Neural cell (in vitro differentiated cells): ENCODE results near the gene RUVBL1. TPM values are rescaled to one million over a fixed set of nuclear protein-coding genes. Genes with fewer than 3 reads are reported as not detected.

Source experiments
- H2AFZ ChIP-seq: fragments of 200-600, 300-800 bp; sonication (generic), shearing (Covaris generic); 2 replicates; pipeline ENCODE4 v1.6.0; 2014; ENCODE audit warnings: low read depth, mild to moderate bottlenecking, antibody characterized with exemption, low read length, moderate library complexity
- H3F3A ChIP-seq: fragments of 200-600 bp; shearing (Covaris generic); 2 replicates; pipeline ENCODE4 v1.6.1; 2016; ENCODE audit warnings: mild to moderate bottlenecking, moderate library complexity, mixed read lengths, antibody characterized with exemption, low read length; ENCODE audit not compliant: insufficient read depth, poor library complexity, severe bottlenecking
- H3K27ac ChIP-seq: fragments of 200-600, 300-800 bp; sonication (generic), shearing (Covaris generic); 2 replicates; pipeline ENCODE4 v1.5.1; 2014; ENCODE audit warnings: mild to moderate bottlenecking, low read length, moderate library complexity
- H3K27me3 ChIP-seq: fragments of 300-800, 200-600 bp; sonication (generic), shearing (Covaris generic); 2 replicates; pipeline ENCODE4 v1.6.0; 2014; ENCODE audit warnings: mild to moderate bottlenecking, low read depth, low read length, moderate library complexity; ENCODE audit not compliant: insufficient read depth
- H3K36me3 ChIP-seq: fragments of 300-800, 200-600 bp; sonication (generic), shearing (Covaris generic); 2 replicates; pipeline ENCODE4 v1.5.1; 2014; ENCODE audit warnings: mild to moderate bottlenecking, antibody characterized with exemption, low read length, moderate library complexity; ENCODE audit not compliant: insufficient read depth
- H3K4me2 ChIP-seq: fragments of 300-800, 200-600 bp; sonication (generic), shearing (Covaris generic); 2 replicates; pipeline ENCODE4 v1.6.0; 2014; ENCODE audit warnings: mild to moderate bottlenecking, low read length
- H3K4me3 ChIP-seq: fragments of 300-800, 200-600 bp; sonication (generic), shearing (Covaris generic); 2 replicates; pipeline ENCODE4 v1.5.1; 2014; ENCODE audit warnings: mild to moderate bottlenecking, low read length, moderate library complexity
- H3K79me2 ChIP-seq: fragments of 200-600 bp; shearing (Covaris generic); replicated peaks from 2 replicates; pipeline ENCODE4 v1.6.0; 2014; ENCODE audit warnings: mild to moderate bottlenecking, low read length, moderate library complexity; ENCODE audit not compliant: insufficient read depth
- H3K9ac ChIP-seq: fragments of 300-800, 200-600 bp; sonication (generic), shearing (Covaris generic); 2 replicates; pipeline ENCODE4 v1.6.1; 2016; ENCODE audit warnings: mild to moderate bottlenecking, low read length, mixed read lengths
- H3K9me2 ChIP-seq: fragments of 200-600 bp; shearing (Covaris generic); 2 replicates; pipeline ENCODE4 v1.6.1; 2016; ENCODE audit warnings: mild to moderate bottlenecking, low read length, mixed read lengths; ENCODE audit not compliant: insufficient read depth
- H3K9me3 ChIP-seq: fragments of 200-600, 300-800 bp; sonication (generic), shearing (Covaris generic); 2 replicates; pipeline ENCODE4 v1.6.1; 2016; ENCODE audit warnings: mild to moderate bottlenecking, mixed run types, low read length, moderate library complexity, mixed read lengths
- H4K20me1 ChIP-seq: fragments of 200-600 bp; shearing (Covaris generic); 2 replicates; pipeline ENCODE4 v1.6.1; 2016; ENCODE audit warnings: mild to moderate bottlenecking, mixed run types; ENCODE audit not compliant: insufficient read depth
- CTCF ChIP-seq: fragments of 450-650 bp; IDR thresholded peaks from 2 replicates; pipeline ENCODE4 v1.5.1; 2014; ENCODE audit warnings: antibody characterized with exemption, mild to moderate bottlenecking, moderate library complexity; ENCODE audit not compliant: poor library complexity, severe bottlenecking
- EP300 ChIP-seq: fragments of 450-650 bp; conservative IDR thresholded peaks from 2 replicates; pipeline ENCODE4 v1.6.1; 2014; ENCODE audit warnings: antibody characterized with exemption, mild to moderate bottlenecking, moderate library complexity; ENCODE audit not compliant: poor library complexity, severe bottlenecking
- EZH2 ChIP-seq: fragments of 200-600, 300-800 bp; shearing (Covaris generic), sonication (generic); IDR thresholded peaks from 2 replicates; pipeline ENCODE4 v1.6.1; 2014; ENCODE audit warnings: antibody characterized with exemption, low read length, borderline replicate concordance, mild to moderate bottlenecking; ENCODE audit not compliant: insufficient read depth, poor library complexity, severe bottlenecking
- MXI1 ChIP-seq: fragments of 450-650 bp; conservative IDR thresholded peaks from 2 replicates; pipeline ENCODE4 v1.6.1; 2014; ENCODE audit warnings: antibody characterized with exemption, mild to moderate bottlenecking; ENCODE audit not compliant: poor library complexity, severe bottlenecking
- POLR2AphosphoS5 ChIP-seq: IDR thresholded peaks from 2 replicates; pipeline ENCODE4 v1.6.1; 2012
- RAD21 ChIP-seq: fragments of 450-650 bp; conservative IDR thresholded peaks from 2 replicates; pipeline ENCODE4 v1.6.1; 2014; ENCODE audit warnings: antibody characterized with exemption, mild to moderate bottlenecking, moderate library complexity
- REST ChIP-seq: IDR thresholded peaks from 2 replicates; pipeline ENCODE4 v1.6.1; 2012; ENCODE audit warnings: borderline replicate concordance
- SMC3 ChIP-seq: fragments of 450-650 bp; conservative IDR thresholded peaks from 2 replicates; pipeline ENCODE4 v1.6.1; 2014; ENCODE audit warnings: antibody characterized with exemption, mild to moderate bottlenecking, moderate library complexity; ENCODE audit not compliant: poor library complexity
- TAF1 ChIP-seq: IDR thresholded peaks from 2 replicates; pipeline ENCODE4 v1.6.1; 2012; ENCODE audit warnings: low read depth
- polyA plus RNA-seq: library from polyadenylated mRNA; depleted of rRNA; stranded (reverse); fragments of >200 nt; gene quantifications from 2 replicates; pipeline ENCODE4 v1.2.3, GENCODE V29; 2014

Gene RUVBL1
- polyA plus RNA-seq, 1 donor from 2014 or later, result 83.3 TPM

GRCh38 chr3:128128251-128128650 lies 4.6 kb upstream of the RUVBL1 start:
- Histone ChIP-seq H3K36me3 (no peaks in the 10 kb centered on the region), H3K79me2 (peaks cover under 1% of the 10 kb centered on the region), H3K27me3 (no peaks in the 10 kb centered on the region), H2AFZ (no peak overlapping the region), H3K9me2 (no peaks in the 10 kb centered on the region), H3K9ac (no peak overlapping the region), H3K4me3 (no peak overlapping the region), H3K9me3 (no peaks in the 10 kb centered on the region), H3F3A (peaks cover 7% of the 10 kb centered on the region), H3K27ac (no peak overlapping the region), H4K20me1 (no peaks in the 10 kb centered on the region), H3K4me2 (no peak overlapping the region)
- TF ChIP-seq RAD21 (no peak), TAF1 (no peak), POLR2AphosphoS5 (no peak), EZH2 (no peak), REST (no peak), SMC3 (no peak), MXI1 (no peak), CTCF (no peak), EP300 (no peak)

- H3K4me2 ChIP-seq, result no peak overlapping the region
- H3K4me3 ChIP-seq, result no peak overlapping the region
- no peaks in the 10 kb centered on the region for H3K36me3 ChIP-seq
- H3K9me3 ChIP-seq, result no peaks in the 10 kb centered on the region
- H3K9me2 ChIP-seq, result no peaks in the 10 kb centered on the region
- H3K27me3 ChIP-seq, result no peaks in the 10 kb centered on the region
- H3K27ac ChIP-seq, result no peak overlapping the region
- peaks cover 7% of the 10 kb centered on the region for H3F3A ChIP-seq
- H4K20me1 ChIP-seq, result no peaks in the 10 kb centered on the region
- peaks cover 7% of the 10 kb centered on the region for H3K79me2 ChIP-seq
- H2AFZ ChIP-seq, result no peak overlapping the region
- H3K9ac ChIP-seq, result no peak overlapping the region
- TF ChIP-seq SMC3, result no peak
- no peak for TF ChIP-seq EP300
- no peak for TF ChIP-seq MXI1
- TF ChIP-seq CTCF, result no peak
- no peak for TF ChIP-seq POLR2AphosphoS5
- no peak for TF ChIP-seq REST
These were observed 3.6 kb upstream of the RUVBL1 start for GRCh38 chr3:128127236-128127635.
